HepG2 (cell line): ENCODE data around the gene WNT5B. TPM values are rescaled to one million over a fixed set of nuclear protein-coding genes. Genes with fewer than 3 reads are reported as not detected.

ENCODE experiments used
- ATAC-seq: fragments of 200-7000 bp; cut with Tn5 transposase; 3 replicates; pipeline ENCODE4 v1.9.1; 2020; ENCODE audit warnings: mild to moderate bottlenecking, moderate library complexity
- BruUV-seq: library from RNA; stranded (reverse); fragments of 400-500 nt; replicated peaks from 2 replicates; lab custom pipeline; 2021; lab: Mats Ljungman, UMichigan
- CTCF ChIA-PET: fragments of 300-600 bp; formaldehyde crosslinking; extraction: SDS; loops from one replicate; lab custom pipeline; 2021; ENCODE audit warnings: low total read pairs, inconsistent platforms, low intra/inter-chr PET ratio; lab: Yijun Ruan, JAX
- POLR2A ChIA-PET: fragments of 350-600 bp; sonication (Branson Sonifier 250); formaldehyde crosslinking; loops from one replicate; lab custom pipeline; 2020; ENCODE audit warnings: antibody characterized with exemption, inconsistent platforms; lab: Yijun Ruan, JAX
- DNase-seq: peaks from one replicate; pipeline ENCODE4 v3.0.0-alpha.2; 2015; ENCODE audit warnings: low spot score
- FAIRE-seq: peaks from 3 replicates; lab custom pipeline; 2011; peaks lifted over from hg19 to GRCh38; lab: Jason Lieb, UNC
- H2AFZ ChIP-seq: one replicate; pipeline ENCODE4 v1.6.1; 2011; ENCODE audit warnings: low read length, inconsistent platforms
- H3K27ac ChIP-seq: fragments of 300-600 bp; 3 replicates; pipeline ENCODE4 v1.8.0; 2011; ENCODE audit warnings: mixed run types, mild to moderate bottlenecking, mixed read lengths, low read length, inconsistent platforms; ENCODE audit not compliant: insufficient read depth; ENCODE audit errors: extremely low read length
- H3K27me3 ChIP-seq, 2 experiments: fragments of 200-600 bp in 1 of 2; 2 replicates in 1 of 2; 3 replicates in 1 of 2; pipeline versions ENCODE4 v1.6.0 to v1.8.0; 2011; ENCODE audit warnings: low read length in 2 of 2, mild to moderate bottlenecking in 2 of 2, moderate library complexity in 2 of 2, inconsistent platforms in 1 of 2; ENCODE audit not compliant: insufficient read depth in 2 of 2, control insufficient read depth in 1 of 2
- H3K36me3 ChIP-seq, 2 experiments: fragments of 200-600 bp in 1 of 2; replicated peaks in 1 of 2; 2 replicates in 1 of 2; 3 replicates in 1 of 2; pipeline versions ENCODE4 v1.5.1 to v1.8.0; 2011; ENCODE audit warnings: low read length in 2 of 2, inconsistent platforms in 1 of 2; ENCODE audit not compliant: insufficient read depth in 2 of 2, control insufficient read depth in 1 of 2
- H3K4me1 ChIP-seq: 2 replicates; pipeline ENCODE4 v1.5.1; 2012; ENCODE audit warnings: low read length, inconsistent platforms; ENCODE audit not compliant: insufficient read depth
- H3K4me2 ChIP-seq: 2 replicates; pipeline ENCODE4 v1.6.0; 2011; ENCODE audit warnings: low read depth, low read length, inconsistent platforms
- H3K4me3 ChIP-seq, 3 experiments: fragments of 200-600 bp in 1 of 3; sonication (generic), shearing (Covaris generic) in 1 of 3; replicated peaks in 1 of 3; 2 replicates each; pipeline ENCODE4 v1.5.1; 2011 to 2016; ENCODE audit warnings: low read length in 3 of 3, inconsistent platforms in 2 of 3, low read depth in 2 of 3, mild to moderate bottlenecking in 2 of 3, control low read depth in 1 of 3, mixed read lengths in 1 of 3; ENCODE audit not compliant: insufficient read depth in 1 of 3
- H3K79me2 ChIP-seq: one replicate; pipeline ENCODE4 v1.6.1; 2011; ENCODE audit warnings: low read length, inconsistent platforms; ENCODE audit not compliant: insufficient read depth
- H3K9ac ChIP-seq: 2 replicates; pipeline ENCODE4 v1.6.0; 2011; ENCODE audit warnings: mild to moderate bottlenecking, low read depth, low read length, inconsistent platforms; ENCODE audit not compliant: insufficient read depth
- H3K9me3 ChIP-seq: 2 replicates; pipeline ENCODE4 v1.5.1; 2012; ENCODE audit warnings: mild to moderate bottlenecking, low read length
- H4K20me1 ChIP-seq: 2 replicates; pipeline ENCODE4 v1.6.0; 2011; ENCODE audit warnings: inconsistent platforms, mild to moderate bottlenecking, low read length, moderate library complexity; ENCODE audit not compliant: insufficient read depth
- CENPX ChIP-seq: sonication (generic); formaldehyde crosslinking; IDR thresholded peaks from 2 replicates; pipeline ENCODE4 v1.9.0; 2021; ENCODE audit warnings: mild to moderate bottlenecking, missing genetic modification reagents, moderate library complexity
- ESRRA ChIP-seq: sonication (generic); formaldehyde crosslinking; IDR thresholded peaks from 2 replicates; pipeline ENCODE4 v1.5.1; 2020; ENCODE audit warnings: mild to moderate bottlenecking, low read depth, missing genetic modification reagents
- ETS1 ChIP-seq: sonication (generic); formaldehyde crosslinking; IDR thresholded peaks from 2 replicates; pipeline ENCODE4 v1.4.0; 2020; ENCODE audit warnings: missing genetic modification reagents
- HIVEP1 ChIP-seq: sonication (generic); formaldehyde crosslinking; IDR thresholded peaks from 2 replicates; pipeline ENCODE4 v1.4.0; 2020; ENCODE audit warnings: mild to moderate bottlenecking, missing genetic modification reagents
- HOMEZ ChIP-seq: IDR thresholded peaks from 2 replicates; pipeline ENCODE4 v1.6.1; 2016; ENCODE audit warnings: low read depth
- KDM3A ChIP-seq: IDR thresholded peaks from 2 replicates; pipeline ENCODE4 v1.6.1; 2018; ENCODE audit warnings: low read depth, missing compliant biosample characterization
- MEF2D ChIP-seq: sonication (generic); formaldehyde crosslinking; IDR thresholded peaks from 2 replicates; pipeline ENCODE4 v1.5.1; 2020; ENCODE audit warnings: mild to moderate bottlenecking, missing genetic modification reagents
- NFKB2 ChIP-seq: sonication (generic); formaldehyde crosslinking; IDR thresholded peaks from 2 replicates; pipeline ENCODE4 v1.4.0; 2020; ENCODE audit warnings: missing genetic modification reagents, borderline replicate concordance
- NFRKB ChIP-seq: fragments of 450-650 bp; IDR thresholded peaks from 2 replicates; pipeline ENCODE4 v1.6.1; 2017
- NR2F6 ChIP-seq, 2 experiments: IDR thresholded peaks; 2 replicates each; pipeline ENCODE4 v1.6.1; 2016; ENCODE audit warnings: antibody characterized with exemption in 1 of 2, mild to moderate bottlenecking in 1 of 2
- RFXAP ChIP-seq: sonication (generic); formaldehyde crosslinking; IDR thresholded peaks from 2 replicates; pipeline ENCODE4 v1.4.0; 2020; ENCODE audit warnings: missing genetic modification reagents, borderline replicate concordance
- SALL2 ChIP-seq: sonication (generic); formaldehyde crosslinking; IDR thresholded peaks from 2 replicates; pipeline ENCODE4 v1.8.1; 2023; ENCODE audit warnings: mild to moderate bottlenecking, missing genetic modification reagents, inconsistent platforms
- ZBTB38 ChIP-seq: sonication (generic); formaldehyde crosslinking; IDR thresholded peaks from 2 replicates; pipeline ENCODE4 v1.5.1; 2020; ENCODE audit warnings: mild to moderate bottlenecking, missing genetic modification reagents
- ZNF331 ChIP-seq: sonication (generic); formaldehyde crosslinking; IDR thresholded peaks from 2 replicates; pipeline ENCODE4 v1.4.0; 2020; ENCODE audit warnings: missing genetic modification reagents
- ZNF558 ChIP-seq: sonication (generic); formaldehyde crosslinking; IDR thresholded peaks from 2 replicates; pipeline ENCODE4 v1.9.0; 2022; ENCODE audit warnings: mild to moderate bottlenecking, missing genetic modification reagents, borderline replicate concordance
- ZNF567 ChIP-seq: sonication (generic); formaldehyde crosslinking; IDR thresholded peaks from 2 replicates; pipeline ENCODE4 v1.8.1; 2023; ENCODE audit warnings: mild to moderate bottlenecking, missing genetic modification reagents, borderline replicate concordance
- ZNF713 ChIP-seq: sonication (generic); formaldehyde crosslinking; IDR thresholded peaks from 2 replicates; pipeline ENCODE4 v1.4.0; 2020; ENCODE audit warnings: mild to moderate bottlenecking, missing genetic modification reagents
- WGBS: methylation state at CpG from one replicate; pipeline ENCODE4 v1.1.6; 2017; ENCODE audit warnings: low lambda C conversion rate; 5-methylcytosine and 5-hydroxymethylcytosine counted together
- in situ Hi-C: cut with HindIII; loops from 2 replicates; pipeline ENCODE4 v1.10.0; 2017; ENCODE audit warnings: low pct_unique_long_range_greater_than_20kb; ENCODE audit not compliant: extremely low pct_ligation_motif_present
- intact Hi-C: fragments of 100-400 bp; cut with micrococcal nuclease; formaldehyde crosslinking; loops from one replicate; pipeline ENCODE4 v1.10.0; 2022; ENCODE audit not compliant: unreplicated experiment
- polyA plus RNA-seq, 8 experiments: library from polyadenylated mRNA; depleted of rRNA in 3 of 8; stranded (reverse) in 7 of 8; unstranded in 1 of 8; fragments of >200 nt; fragmentation: Illumina TruSeq in 4 of 8; extraction: Trizol in 4 of 8; gene quantifications; 2 replicates each; pipeline versions ENCODE4 v1.2.1 to v1.2.3, GENCODE V29; 2011 to 2016; ENCODE audit warnings: low read depth in 4 of 8, missing spikeins in 1 of 8, mixed read lengths in 1 of 8; ENCODE audit not compliant: insufficient read depth in 1 of 8
- total RNA-seq, 5 experiments: library from RNA; depleted of rRNA; stranded (reverse); fragments of >200 nt; fragmentation: Illumina TruSeq; extraction: Trizol; gene quantifications; 2 replicates each; pipeline ENCODE4 v1.2.3, GENCODE V29; 2016; ENCODE audit warnings: low read depth in 1 of 5

The WNT5B gene
- total and polyA plus RNA-seq, 2 of the 13 experiments (the other 11 are each of a cell fraction or from before 2014, with no cell fraction given): 0.04 TPM; not detected in 1

- WGBS: 61% methylated on average over 4 of the region's 4 CpGs
- no peak for ATAC-seq
- POLR2A ChIA-PET: no interaction called here
- intact Hi-C loops (no loop called here), in situ Hi-C loops (loop anchor here (25.0 kb wide), 1 partner anchor 1022 kb away; no protein-coding TSS in a partner anchor)
- Histone ChIP-seq H3K27me3 (peaks cover 4 to 18% of the 10 kb centered on the region in 2 experiments; a peak in 3 of 5 replicates), H3K27ac (no peak overlapping the region), H3K79me2 (no peaks in the 10 kb centered on the region), H2AFZ (no peak overlapping the region), H3K36me3 (no peaks in the 10 kb centered on the region), H3K4me1 (peaks cover 24% of the 10 kb centered on the region), H3K9ac (no peak overlapping the region), H3K9me3 (no peaks in the 10 kb centered on the region), H4K20me1 (no peaks in the 10 kb centered on the region), H3K4me3 (no peak overlapping the region), H3K4me2 (no peak overlapping the region)
- no peak for DNase-seq
- no TSS peak for BruUV-seq
- no peak for TF ChIP-seq NFRKB
- TF ChIP-seq ZBTB38 (CRISPR knock-in tag): no peak
- CTCF ChIA-PET: interaction anchor here (0.7 to 2.4 kb wide), 2 partner anchors 467 to 1008 kb away, joined by 3 to 32 read pairs; no protein-coding TSS in a partner anchor
- no peak for FAIRE-seq
Measured at GRCh38 chr12:1584326-1584725, 44.7 kb upstream of the WNT5B start.

DNA sequence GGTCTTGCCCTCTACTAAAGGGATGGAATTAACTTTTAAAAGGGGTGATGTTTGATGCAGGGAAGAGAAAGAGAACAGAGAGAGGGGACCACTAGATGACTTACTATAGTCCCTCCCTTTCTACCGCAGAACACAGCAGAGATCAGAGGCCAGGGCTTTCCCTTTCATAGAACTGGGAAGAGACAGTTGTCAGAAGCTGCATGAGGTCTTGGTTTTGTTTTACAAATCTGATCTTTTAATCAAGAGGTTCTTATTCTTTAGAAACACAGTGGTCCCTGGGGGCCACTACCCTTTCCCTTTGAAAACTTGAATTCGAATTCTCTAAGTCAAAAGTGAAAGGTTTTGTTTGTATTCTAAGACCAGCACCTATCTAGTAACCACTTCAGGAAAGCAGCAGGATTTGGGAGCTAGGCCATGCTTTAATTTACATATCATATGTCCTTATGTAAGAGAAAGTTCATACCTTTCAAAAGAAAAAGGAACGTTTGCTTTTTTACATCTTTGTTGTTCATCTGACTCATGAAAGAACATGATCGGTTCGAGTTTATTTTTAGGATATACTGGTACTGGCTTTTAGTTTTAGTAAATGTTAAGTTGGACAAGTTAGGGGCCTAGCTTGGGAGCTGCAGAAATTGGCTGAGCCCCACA, 41.0 kb upstream of the WNT5B start:
- no peaks in the 10 kb centered on the region for H3K9me3 ChIP-seq
- H3K36me3 ChIP-seq: no peaks in the 10 kb centered on the region
- POLR2A ChIA-PET: no interaction called here
- ATAC-seq (no peak), FAIRE-seq (no peak), DNase-seq (no peak)
- in situ Hi-C loops (loop anchor here (25.0 kb wide), 1 partner anchor 1026 kb away; no protein-coding TSS in a partner anchor), intact Hi-C loops (no loop called here)
- H3K27me3 ChIP-seq: no peaks in the 10 kb centered on the region
- 63% methylated on average over 5 of the region's 5 CpGs for WGBS
- no peak overlapping the region for H3K27ac ChIP-seq
- peaks cover 38% of the 10 kb centered on the region for H3K4me1 ChIP-seq
- no peak overlapping the region for H2AFZ ChIP-seq
- H3K4me2 ChIP-seq: no peak overlapping the region
- no TSS peak for BruUV-seq
- H3K4me3 ChIP-seq: no peak overlapping the region
- peaks cover 23% of the 10 kb centered on the region for H3K79me2 ChIP-seq
- no peak overlapping the region for H3K9ac ChIP-seq
- CTCF ChIA-PET: no interaction called here
- H4K20me1 ChIP-seq: peaks cover 14% of the 10 kb centered on the region; the same call in 1 of the 2 replicates
- no peak for TF ChIP-seq MEF2D
- TF ChIP-seq ZNF567: no peak
- no peak for TF ChIP-seq HIVEP1
- TF ChIP-seq NFKB2 (CRISPR knock-in tag): no peak
- TF ChIP-seq ZNF713 (CRISPR knock-in tag): no peak
- TF ChIP-seq SALL2 (CRISPR knock-in tag): no peak
- TF ChIP-seq ZNF331: no peak
- no peak for TF ChIP-seq NR2F6 (IDR thresholded peaks at IDR 0.05)
- no peak for TF ChIP-seq NR2F6 (CRISPR knock-in tag; IDR thresholded peaks at IDR 0.05)
- TF ChIP-seq CENPX (CRISPR knock-in tag): no peak
- no peak for TF ChIP-seq ZNF558 (CRISPR knock-in tag)
- no peak for TF ChIP-seq RFXAP (CRISPR knock-in tag)
- TF ChIP-seq ESRRA: no peak
- TF ChIP-seq KDM3A (CRISPR knock-in tag): no peak
- no peak for TF ChIP-seq ETS1 (CRISPR knock-in tag)
- no peak for TF ChIP-seq HOMEZ (CRISPR knock-in tag)
